GM13977 (cell line): Measurements from ENCODE around the gene CARD14.
"Not testable (repeated sequence)": the region's sequence is repeated elsewhere in the genome, so short reads cannot be mapped to it uniquely, and the experiment has no call there.

ENCODE experiments used
- DNase-seq: peaks from one replicate; pipeline ENCODE4 v3.0.0; 2012; ENCODE audit warnings: low spot score
- in situ Hi-C: fragments of 300-500 bp; cut with MboI; formaldehyde crosslinking; loops from one replicate; pipeline ENCODE4 v1.12.0; 2022; ENCODE audit warnings: low sequenced_read_pairs, low pct_unique_long_range_greater_than_20kb, mixed read lengths, inconsistent platforms; ENCODE audit not compliant: unreplicated experiment
- TF ChIP-seq, protein P1 (sequence below): IDR thresholded peaks from 2 replicates; pipeline ENCODE4 v1.5.1; 2012; ENCODE audit warnings: mild to moderate bottlenecking, control low read depth; ENCODE audit not compliant: insufficient read depth; ENCODE audit errors: extremely low read depth, missing control alignments

CARD14 gene

DNA sequence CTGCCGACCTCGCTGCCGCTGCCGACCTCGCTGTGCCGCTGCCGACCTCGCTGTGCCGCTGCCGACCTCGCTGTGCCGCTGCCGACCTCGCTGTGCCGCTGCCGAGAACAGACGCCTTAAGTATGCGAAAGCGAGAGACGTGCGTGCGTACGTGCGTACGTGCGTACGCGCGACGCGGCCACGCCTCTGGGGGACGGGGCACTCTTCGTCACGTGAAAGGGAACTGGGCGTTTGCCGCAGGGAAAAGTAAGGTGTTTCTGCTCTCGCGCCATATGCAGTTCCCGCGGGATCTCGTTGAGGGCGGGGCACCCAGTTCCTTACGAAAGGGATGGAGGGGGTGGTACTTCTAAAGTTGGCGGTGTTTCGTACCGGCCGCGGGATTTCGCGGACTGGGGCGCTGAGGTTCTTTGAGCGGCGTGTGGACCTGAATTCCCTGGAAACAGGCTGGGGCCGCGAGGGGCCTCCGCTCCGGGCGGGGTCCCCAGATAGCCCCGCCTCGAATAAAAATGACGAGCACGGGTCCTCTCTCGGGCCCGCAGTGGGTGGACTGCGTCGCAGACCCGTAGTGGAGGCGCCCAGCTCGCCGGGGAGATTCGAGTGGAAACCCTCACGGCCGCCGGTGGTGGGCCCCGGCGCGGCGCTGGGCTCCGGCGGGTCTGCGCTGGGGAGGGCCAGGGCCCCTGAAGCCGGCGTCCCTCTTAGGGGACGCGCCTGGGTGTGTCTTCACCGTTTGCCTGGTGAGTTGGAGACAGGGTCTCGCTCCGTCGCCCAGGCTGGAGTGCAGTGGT is 22.6 kb upstream of the CARD14 start, which contains the start of gene EIF4A3:
Gene EIF4A3, minus strand, starts transcription at position 94 of the 788 bp plus-strand sequence. CDS start 167 bp downstream, outside the sequence.
- in situ Hi-C loops, result no loop called here
- TF ChIP-seq, protein P1, sequence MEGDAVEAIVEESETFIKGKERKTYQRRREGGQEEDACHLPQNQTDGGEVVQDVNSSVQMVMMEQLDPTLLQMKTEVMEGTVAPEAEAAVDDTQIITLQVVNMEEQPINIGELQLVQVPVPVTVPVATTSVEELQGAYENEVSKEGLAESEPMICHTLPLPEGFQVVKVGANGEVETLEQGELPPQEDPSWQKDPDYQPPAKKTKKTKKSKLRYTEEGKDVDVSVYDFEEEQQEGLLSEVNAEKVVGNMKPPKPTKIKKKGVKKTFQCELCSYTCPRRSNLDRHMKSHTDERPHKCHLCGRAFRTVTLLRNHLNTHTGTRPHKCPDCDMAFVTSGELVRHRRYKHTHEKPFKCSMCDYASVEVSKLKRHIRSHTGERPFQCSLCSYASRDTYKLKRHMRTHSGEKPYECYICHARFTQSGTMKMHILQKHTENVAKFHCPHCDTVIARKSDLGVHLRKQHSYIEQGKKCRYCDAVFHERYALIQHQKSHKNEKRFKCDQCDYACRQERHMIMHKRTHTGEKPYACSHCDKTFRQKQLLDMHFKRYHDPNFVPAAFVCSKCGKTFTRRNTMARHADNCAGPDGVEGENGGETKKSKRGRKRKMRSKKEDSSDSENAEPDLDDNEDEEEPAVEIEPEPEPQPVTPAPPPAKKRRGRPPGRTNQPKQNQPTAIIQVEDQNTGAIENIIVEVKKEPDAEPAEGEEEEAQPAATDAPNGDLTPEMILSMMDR, result peak; percentile 28
- peak; percentile 100 for DNase-seq

GRCh38 chr17:80151333-80151732 is 18.5 kb upstream of the CARD14 start:
- TF ChIP-seq, protein P1, result no peak
- in situ Hi-C loops, result no loop called here
- no peak for DNase-seq

DNA sequence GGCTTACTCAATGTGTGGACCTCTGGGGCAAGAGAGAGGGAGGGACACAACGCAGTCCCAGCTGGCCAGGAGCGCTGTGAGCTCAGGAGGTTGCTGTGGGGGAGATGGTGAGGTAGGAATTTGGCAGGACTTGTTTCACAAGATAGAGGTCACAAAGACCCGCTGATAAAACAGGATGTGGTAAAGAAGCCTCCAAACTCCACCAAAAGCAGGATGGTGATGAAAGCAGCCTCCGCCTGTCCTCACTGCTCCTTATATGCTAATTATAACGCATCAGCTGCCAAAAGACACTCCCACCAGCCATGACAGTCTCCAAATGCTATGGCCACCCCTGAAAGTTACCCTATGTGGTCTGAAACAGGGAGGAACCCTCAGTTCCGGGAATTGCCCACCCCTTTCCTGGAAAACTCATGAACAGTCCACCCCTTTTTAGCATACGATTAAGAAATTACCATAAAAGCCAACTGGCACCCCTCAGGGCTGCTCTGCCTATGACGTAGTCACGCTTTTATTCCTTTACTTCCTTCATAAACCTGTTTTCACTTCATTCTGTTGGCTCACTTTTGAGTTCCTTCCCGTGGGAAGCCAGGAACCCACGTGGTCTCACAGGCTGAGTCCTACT is 17.6 kb upstream of the CARD14 start:
- TF ChIP-seq, protein P1, result no peak
- DNase-seq, result no peak
- in situ Hi-C loops, result no loop called here

GRCh38 chr17:80153004-80153403 is 16.8 kb upstream of the CARD14 start:
- TF ChIP-seq, protein P1, result no peak
- no peak for DNase-seq

DNA sequence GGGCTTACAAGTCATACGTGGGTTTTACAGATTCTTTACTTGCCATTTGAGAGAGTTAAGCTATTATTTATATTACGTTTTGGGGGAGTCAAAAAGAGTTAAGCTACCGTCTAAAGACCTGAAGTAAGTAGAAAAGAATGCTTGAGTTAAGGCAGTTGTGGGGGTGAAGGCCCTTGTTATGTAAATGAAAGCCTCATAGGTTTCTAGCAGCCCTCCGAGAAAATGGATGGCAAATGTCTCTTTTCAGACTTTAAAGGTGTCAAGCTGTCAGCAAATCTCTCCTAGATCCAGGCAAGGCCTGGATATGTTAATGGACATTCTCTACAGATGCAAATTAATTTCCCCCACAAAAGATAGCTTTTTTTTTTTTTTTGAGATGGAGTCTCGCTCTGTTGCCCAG is 15.7 kb upstream of the CARD14 start:
- DNase-seq, result no peak
- TF ChIP-seq, protein P1, result no peak
- in situ Hi-C loops, result no loop called here

More at GRCh38 chr17:80153004-80153403, 16.8 kb upstream of the CARD14 start:
- in situ Hi-C loops, result no loop called here

GRCh38 chr17:80155600-80155999 is 14.2 kb upstream of the CARD14 start:
- DNase-seq, in situ Hi-C loops: not testable (repeated sequence)

DNA sequence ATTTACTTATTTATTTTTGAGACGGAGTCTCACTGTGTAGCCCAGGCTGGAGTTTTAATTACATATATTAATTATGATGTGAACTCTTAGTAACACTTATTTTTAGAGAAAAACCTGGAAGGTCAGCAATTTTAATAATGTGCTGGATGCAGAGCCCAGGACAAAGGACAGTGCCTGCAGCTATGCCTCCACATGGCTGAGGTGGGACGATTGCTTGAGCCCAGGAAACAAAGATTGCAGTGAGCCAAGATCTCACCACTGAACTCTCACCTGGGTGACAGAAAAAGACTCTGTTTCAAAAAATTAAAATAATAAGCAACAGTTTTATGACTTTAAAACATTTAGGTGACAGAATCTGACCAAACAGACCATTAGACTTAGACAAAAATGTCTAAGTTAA is 11.0 kb upstream of the CARD14 start:
- TF ChIP-seq, protein P1, result no peak
- DNase-seq, result no peak
- in situ Hi-C loops, result no loop called here
